Tibial artery (tissue), 4 donors: Measurements from ENCODE around the gene IRF2BP2.

Source experiments
- DNase-seq, 2 donors: peaks; one replicate each; pipeline ENCODE4 v3.0.0-alpha.2; 2019
- H3K27ac ChIP-seq, 2 donors: fragments of 200-600 bp; sonication (generic) in 1 of 2; 1 replicate in 1 of 2; 2 replicates in 1 of 2; pipeline ENCODE4 v1.5.1; 2018 to 2019; ENCODE audit warnings: mild to moderate bottlenecking in 1 of 2
- H3K27me3 ChIP-seq, 2 donors: fragments of 200-600 bp; sonication (generic) in 1 of 2; one replicate each; pipeline versions ENCODE4 v1.5.1 to v1.6.0; 2016 to 2019
- H3K36me3 ChIP-seq, 3 donors: fragments of 200-600 bp; sonication (generic) in 2 of 3; one replicate each; pipeline ENCODE4 v1.5.1; 2016 to 2019; ENCODE audit warnings: mild to moderate bottlenecking in 2 of 3
- H3K4me1 ChIP-seq, 4 donors: fragments of 200-600 bp; sonication (generic) in 2 of 4; 1 replicate in 3 of 4; 2 replicates in 1 of 4; pipeline ENCODE4 v1.5.1; 2016 to 2019
- H3K4me3 ChIP-seq, 2 donors: fragments of 200-600 bp; sonication (generic) in 1 of 2; 1 replicate in 1 of 2; 2 replicates in 1 of 2; pipeline ENCODE4 v1.5.1; 2018 to 2019; ENCODE audit warnings: mild to moderate bottlenecking in 2 of 2
- H3K9me3 ChIP-seq, 3 donors: fragments of 200-600 bp; sonication (generic) in 1 of 3; one replicate each; pipeline ENCODE4 v1.5.1; 2016 to 2019
- CTCF ChIP-seq, 2 experiments: fragments of 200-600 bp in 1 of 2; fragments of 450-650 bp in 1 of 2; IDR thresholded peaks; one replicate each; pipeline ENCODE4 v1.5.1; 2017 to 2019; ENCODE audit warnings: antibody characterized with exemption in 2 of 2, mild to moderate bottlenecking in 1 of 2, moderate library complexity in 1 of 2
- intact Hi-C: fragments of 100-400 bp; cut with DNase I; formaldehyde crosslinking; loops from one replicate; pipeline ENCODE4 v1.15.0; 2023; ENCODE audit warnings: low total_unique reads

The IRF2BP2 gene

DNA sequence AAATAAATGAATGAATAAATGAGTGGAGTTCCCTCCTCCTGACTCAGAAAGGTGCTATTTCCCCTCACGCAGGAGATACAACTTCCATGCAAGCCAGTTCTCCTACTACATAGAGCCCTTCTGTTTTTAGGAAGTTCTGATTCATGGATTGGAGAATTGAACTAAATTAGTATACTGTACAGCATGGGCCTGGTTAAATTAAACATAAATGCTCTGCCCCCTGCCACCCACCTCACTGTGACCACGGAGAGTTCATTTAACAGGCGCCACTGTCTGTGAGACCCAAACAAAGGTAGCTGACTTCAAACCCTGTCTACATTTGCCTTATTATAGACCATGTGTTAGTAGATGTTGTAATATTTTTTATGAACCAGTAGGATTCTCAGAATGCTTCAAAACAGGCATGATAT is 9.1 kb upstream of the IRF2BP2 start:
- no peaks in the 10 kb centered on the region for H3K36me3 ChIP-seq
- H3K9me3 ChIP-seq = no peaks in the 10 kb centered on the region
- H3K4me3 ChIP-seq = no peak overlapping the region
- peaks cover 0 to 65% (median 32%) of the 10 kb centered on the region in 4 donors for H3K4me1 ChIP-seq
- no peak for TF ChIP-seq CTCF (IDR thresholded peaks at IDR 0.05)
- DNase-seq = no peak
- H3K27ac ChIP-seq = peak overlapping the region; percentile 76 to 98
- H3K27me3 ChIP-seq = no peaks in the 10 kb centered on the region
- intact Hi-C loops = no loop called here

DNA sequence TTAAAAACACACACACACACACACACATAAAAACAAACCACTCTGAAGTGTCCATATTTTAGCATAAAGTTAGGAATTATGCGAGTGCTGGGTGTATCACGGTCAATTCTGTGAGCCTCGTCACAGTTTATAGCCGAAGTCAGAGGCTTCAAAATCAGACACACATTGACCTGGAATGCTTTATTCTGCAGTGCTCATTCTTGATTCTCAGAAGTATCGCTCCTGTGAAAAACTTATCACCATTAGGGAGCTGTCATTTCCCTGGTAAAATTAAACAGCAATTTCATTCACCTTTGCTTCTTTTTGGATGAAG is 8.7 kb upstream of the IRF2BP2 start:
- Histone ChIP-seq H3K27ac (peak overlapping the region; percentile 76 to 98), H3K9me3 (no peaks in the 10 kb centered on the region), H3K36me3 (no peaks in the 10 kb centered on the region), H3K4me1 (peaks cover 0 to 69% (median 36%) of the 10 kb centered on the region in 4 donors), H3K4me3 (no peak overlapping the region), H3K27me3 (no peaks in the 10 kb centered on the region)
- DNase-seq = no peak
- TF ChIP-seq CTCF (IDR thresholded peaks at IDR 0.05) = no peak
- intact Hi-C loops = no loop called here

GRCh38 chr1:234617986-234618736 is 8.2 kb upstream of the IRF2BP2 start:
- Histone ChIP-seq H3K4me3 (no peak overlapping the region), H3K27ac (peak overlapping the region; percentile 76 to 98), H3K36me3 (no peaks in the 10 kb centered on the region), H3K27me3 (no peaks in the 10 kb centered on the region), H3K9me3 (no peaks in the 10 kb centered on the region), H3K4me1 (peaks cover 0 to 74% (median 41%) of the 10 kb centered on the region in 4 donors)
- TF ChIP-seq CTCF (IDR thresholded peaks at IDR 0.05) = no peak
- DNase-seq = no peak
- intact Hi-C loops = no loop called here

GRCh38 chr1:234617131-234617985 is 7.4 kb upstream of the IRF2BP2 start:
- Histone ChIP-seq H3K27ac (peak overlapping the region; percentile 76 to 98), H3K4me1 (peaks cover 0 to 81% (median 45%) of the 10 kb centered on the region in 4 donors), H3K36me3 (no peaks in the 10 kb centered on the region), H3K27me3 (no peaks in the 10 kb centered on the region), H3K4me3 (no peak overlapping the region), H3K9me3 (no peaks in the 10 kb centered on the region)
- TF ChIP-seq CTCF (IDR thresholded peaks at IDR 0.05) = peak in 1 of 2 experiments; percentile 33
- DNase-seq = no peak
- intact Hi-C loops = no loop called here

- H3K9me3 ChIP-seq = no peaks in the 10 kb centered on the region
- H3K4me1 ChIP-seq = peaks cover 0 to 86% (median 52%) of the 10 kb centered on the region in 4 donors
- H3K4me3 ChIP-seq = no peak overlapping the region
- no peaks in the 10 kb centered on the region for H3K36me3 ChIP-seq
- no peaks in the 10 kb centered on the region for H3K27me3 ChIP-seq
- intact Hi-C loops = no loop called here
- peak overlapping the region; percentile 76 to 98 for H3K27ac ChIP-seq
- TF ChIP-seq CTCF (IDR thresholded peaks at IDR 0.05) = no peak
- DNase-seq = no peak
These were observed 6.7 kb upstream of the IRF2BP2 start for GRCh38 chr1:234616644-234617043.
